ENCODE measurements around the gene RPSA.

The RPSA gene

GRCh38 chr3:39460677-39461076 lies 54.2 kb downstream of the RPSA start:
- DNase-seq = no peak
